Glomerular endothelial cell (primary cell): ENCODE data around the gene CDH23. TPM values are rescaled to one million over a fixed set of nuclear protein-coding genes. Genes with fewer than 3 reads are reported as not detected.
"Not testable (repeated sequence)": the region's sequence is repeated elsewhere in the genome, so short reads cannot be mapped to it uniquely, and the experiment has no call there.

Experiments
- DNase-seq: peaks from one replicate; pipeline ENCODE4 v3.0.0-alpha.2; 2011; ENCODE audit warnings: low read depth, low spot score; ENCODE audit errors: extremely low read depth
- total RNA-seq: library from RNA; depleted of rRNA; stranded (reverse); fragments of >200 nt; gene quantifications from 2 replicates; pipeline ENCODE4 v1.2.3, GENCODE V29; 2015

CDH23 gene
- not detected in 2 replicates for total RNA-seq

GRCh38 chr10:71396711-71397295, at the start of gene CDH23:
Gene CDH23, plus strand, starts transcription at chr10:71396920. Its CDS starts 42,912 bp downstream, at chr10:71439832.
- no peak for DNase-seq

- no peak for DNase-seq
These were observed 48.9 kb upstream of the CDH23 start for GRCh38 chr10:71347587-71348395.

- DNase-seq = no peak
These were observed 47.9 kb upstream of the CDH23 start for GRCh38 chr10:71348850-71349249.

- no peak for DNase-seq
These were observed 47.3 kb upstream of the CDH23 start for GRCh38 chr10:71349406-71349805.

- no peak for DNase-seq
These were observed 45.6 kb upstream of the CDH23 start for GRCh38 chr10:71351087-71351486.

GRCh38 chr10:71351628-71352319, 44.9 kb upstream of the CDH23 start:
- no peak for DNase-seq

- no peak for DNase-seq
These were observed 43.1 kb upstream of the CDH23 start for GRCh38 chr10:71353639-71354038.

- no peak for DNase-seq
These were observed 41.9 kb upstream of the CDH23 start for GRCh38 chr10:71354776-71355175.

GRCh38 chr10:71355886-71356285, 40.8 kb upstream of the CDH23 start:
- DNase-seq = no peak

GRCh38 chr10:71357792-71358265, 38.9 kb upstream of the CDH23 start:
- no peak for DNase-seq

GRCh38 chr10:71358277-71358676, 38.4 kb upstream of the CDH23 start:
- no peak for DNase-seq

GRCh38 chr10:71358906-71359305, 37.8 kb upstream of the CDH23 start:
- not testable (repeated sequence) for DNase-seq

- no peak for DNase-seq
These were observed 37.2 kb upstream of the CDH23 start for GRCh38 chr10:71359364-71360046.

- no peak for DNase-seq
These were observed 36.0 kb upstream of the CDH23 start for GRCh38 chr10:71360735-71361134.

GRCh38 chr10:71361581-71361980, 35.1 kb upstream of the CDH23 start:
- DNase-seq = no peak

GRCh38 chr10:71362141-71362540, 34.6 kb upstream of the CDH23 start:
- DNase-seq = no peak

- DNase-seq = no peak
These were observed 32.8 kb upstream of the CDH23 start for GRCh38 chr10:71363936-71364335.

- no peak for DNase-seq
These were observed 31.4 kb upstream of the CDH23 start for GRCh38 chr10:71365366-71365765.

GRCh38 chr10:71366690-71367089, 30.0 kb upstream of the CDH23 start:
- no peak for DNase-seq

GRCh38 chr10:71367271-71367670, 29.4 kb upstream of the CDH23 start:
- DNase-seq = no peak

- no peak for DNase-seq
These were observed 28.5 kb upstream of the CDH23 start for GRCh38 chr10:71368176-71368575.
